ENCODE measurements around the gene PPIA. TPM values are rescaled to one million over a fixed set of nuclear protein-coding genes. Genes with fewer than 3 reads are reported as not detected.

Gene PPIA
- total RNA-seq (2022; extraction: Qiagen RNA extraction): 5,070 to 6,304 TPM (median 5,111 TPM) in 5 replicates

GRCh38 chr7:44796504-44797328, at the start of gene PPIA:
Gene PPIA (plus strand): TSS chr7:44796681. CDS start chr7:44796725, 44 bp downstream.

GRCh38 chr7:44748045-44748947, 48.2 kb upstream of the PPIA start, which contains the start of gene ZMIZ2:
Gene ZMIZ2 (plus strand): TSS chr7:44748847. CDS start chr7:44756250, 7,403 bp downstream.

GRCh38 chr7:44847920-44848634, 51.6 kb downstream of the PPIA start, which contains the start of gene H2AZ2:
Gene H2AZ2 (minus strand): TSS chr7:44848087. CDS start chr7:44847971, 116 bp downstream.

Other genes with a start within 250 kb of the PPIA start
- 102 to 126 TPM (median 116 TPM) in 5 replicates for gene DDX56, start 222.8 kb upstream of the PPIA start, total RNA-seq (2022; extraction: Qiagen RNA extraction)
- gene TMED4, start 214.4 kb upstream of the PPIA start, total RNA-seq (2022; extraction: Qiagen RNA extraction): 47.9 to 51.4 TPM (median 49.5 TPM) in 5 replicates
- gene OGDH, start 190.1 kb upstream of the PPIA start, total RNA-seq (2022; extraction: Qiagen RNA extraction): 28.1 to 31.2 TPM (median 29.8 TPM) in 5 replicates
- gene ZMIZ2, start 47.8 kb upstream of the PPIA start, total RNA-seq (2022; extraction: Qiagen RNA extraction): 22.1 to 32.6 TPM (median 31.1 TPM) in 5 replicates
- 206 to 263 TPM (median 253 TPM) in 5 replicates for gene H2AZ2, start 51.4 kb downstream of the PPIA start, total RNA-seq (2022; extraction: Qiagen RNA extraction)
- 11.7 to 13.0 TPM (median 12.8 TPM) in 5 replicates for gene PURB, start 88.8 kb downstream of the PPIA start, total RNA-seq (2022; extraction: Qiagen RNA extraction)
- 0.17 to 0.29 TPM (median 0.21 TPM) in 5 replicates for gene MYO1G, start 182.3 kb downstream of the PPIA start, total RNA-seq (2022; extraction: Qiagen RNA extraction)
- gene CCM2, start 203.5 kb downstream of the PPIA start, total RNA-seq (2022; extraction: Qiagen RNA extraction): 38.8 to 52.7 TPM (median 49.9 TPM) in 5 replicates